NCI-H345 (cell line): ENCODE data around the gene ICAM3.

Experiments
- DNase-seq: peaks from one replicate; lab custom pipeline; 2025; lab: John Stamatoyannopoulos, UW

The ICAM3 gene

GRCh38 chr19:10318807-10319682 lies 20.4 kb downstream of the ICAM3 start:
- no peak for DNase-seq

DNA sequence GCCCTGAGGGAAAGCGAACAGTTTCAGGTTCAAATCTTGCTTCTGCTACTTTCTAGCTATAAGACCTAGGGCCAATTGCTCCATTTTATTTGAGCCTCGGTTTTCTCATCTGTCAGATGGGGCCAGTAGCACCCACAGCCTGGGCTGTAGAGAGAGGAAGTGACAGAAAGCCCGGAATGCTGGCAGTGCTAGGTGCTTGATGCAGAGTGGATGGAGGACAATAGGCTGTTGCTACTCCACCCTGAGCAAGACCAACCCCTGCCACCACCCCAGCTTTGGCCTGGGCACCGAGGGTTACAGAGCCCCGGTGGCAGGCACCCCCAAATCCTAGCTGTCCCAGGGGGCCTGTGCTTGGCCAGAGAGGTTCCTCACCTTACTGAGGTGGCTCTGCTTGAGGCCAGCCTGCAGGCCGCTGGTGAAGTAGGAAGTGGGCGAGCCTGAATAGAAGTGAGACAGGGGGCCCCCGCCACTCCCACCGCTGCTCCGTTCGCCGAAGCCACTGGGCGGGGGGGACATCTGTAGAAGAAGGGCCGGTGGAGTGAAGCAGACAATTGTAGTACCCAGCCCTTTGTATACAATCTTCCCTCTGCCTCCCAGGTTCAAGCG lies 21.5 kb downstream of the ICAM3 start:
- no peak for DNase-seq

GRCh38 chr19:10317045-10317856 lies 22.2 kb downstream of the ICAM3 start:
- DNase-seq, result no peak

DNA sequence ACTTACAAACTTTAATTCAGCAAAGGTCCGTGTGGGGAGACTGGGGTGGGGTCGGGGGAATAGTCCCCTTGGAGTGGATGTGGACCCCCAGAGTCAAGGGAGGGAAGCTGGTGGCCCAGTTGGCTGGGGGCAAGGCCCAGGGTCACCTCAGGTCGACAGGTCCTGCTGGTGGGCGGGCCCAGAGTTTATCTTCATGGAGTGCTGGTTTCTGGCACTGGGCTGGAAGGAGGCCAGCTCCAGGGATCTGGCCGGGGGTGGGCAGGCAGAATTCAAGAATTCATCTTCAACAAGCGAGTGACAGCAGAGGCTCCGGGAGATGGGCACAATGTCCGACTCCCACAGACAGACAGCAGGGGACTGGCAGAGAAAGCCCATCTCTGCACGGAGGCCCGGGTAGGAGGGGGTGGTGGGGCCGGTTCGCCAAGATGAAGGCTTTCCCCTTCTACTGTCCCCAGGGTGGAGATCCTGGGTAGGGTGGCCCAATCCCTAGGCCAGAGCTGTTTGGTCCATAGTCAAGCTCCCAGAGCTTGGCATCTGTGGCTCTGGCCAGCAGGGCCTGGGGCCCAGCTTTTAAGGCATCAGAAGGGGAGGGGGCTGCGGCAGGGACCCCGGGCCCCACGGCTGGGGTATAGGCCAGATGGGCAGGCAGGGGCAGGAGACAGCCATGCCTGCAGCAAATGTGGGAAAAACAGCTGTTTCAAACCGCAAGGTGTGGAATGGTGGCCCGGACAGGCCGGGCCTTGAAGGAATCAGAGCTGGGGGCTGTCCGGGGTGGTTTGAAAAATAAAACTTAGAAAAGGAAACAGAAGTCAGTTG lies 23.0 kb downstream of the ICAM3 start:
- no peak for DNase-seq

- DNase-seq, result peak; percentile 92
Observed at GRCh38 chr19:10315335-10316214, 23.8 kb downstream of the ICAM3 start, which contains the start of gene FDX2. FDX2 (minus strand) TSS chr19:10316015; CDS start chr19:10315996, 19 bp downstream.

GRCh38 chr19:10309423-10309822 lies 30.0 kb downstream of the ICAM3 start, which contains the start of gene ZGLP1:
ZGLP1 (minus strand) TSS chr19:10309815.
- no peak for DNase-seq

- DNase-seq, result no peak
Observed at GRCh38 chr19:10306327-10306726, 33.1 kb downstream of the ICAM3 start.

- DNase-seq, result no peak
Observed at GRCh38 chr19:10305139-10305806, 34.2 kb downstream of the ICAM3 start.

DNA sequence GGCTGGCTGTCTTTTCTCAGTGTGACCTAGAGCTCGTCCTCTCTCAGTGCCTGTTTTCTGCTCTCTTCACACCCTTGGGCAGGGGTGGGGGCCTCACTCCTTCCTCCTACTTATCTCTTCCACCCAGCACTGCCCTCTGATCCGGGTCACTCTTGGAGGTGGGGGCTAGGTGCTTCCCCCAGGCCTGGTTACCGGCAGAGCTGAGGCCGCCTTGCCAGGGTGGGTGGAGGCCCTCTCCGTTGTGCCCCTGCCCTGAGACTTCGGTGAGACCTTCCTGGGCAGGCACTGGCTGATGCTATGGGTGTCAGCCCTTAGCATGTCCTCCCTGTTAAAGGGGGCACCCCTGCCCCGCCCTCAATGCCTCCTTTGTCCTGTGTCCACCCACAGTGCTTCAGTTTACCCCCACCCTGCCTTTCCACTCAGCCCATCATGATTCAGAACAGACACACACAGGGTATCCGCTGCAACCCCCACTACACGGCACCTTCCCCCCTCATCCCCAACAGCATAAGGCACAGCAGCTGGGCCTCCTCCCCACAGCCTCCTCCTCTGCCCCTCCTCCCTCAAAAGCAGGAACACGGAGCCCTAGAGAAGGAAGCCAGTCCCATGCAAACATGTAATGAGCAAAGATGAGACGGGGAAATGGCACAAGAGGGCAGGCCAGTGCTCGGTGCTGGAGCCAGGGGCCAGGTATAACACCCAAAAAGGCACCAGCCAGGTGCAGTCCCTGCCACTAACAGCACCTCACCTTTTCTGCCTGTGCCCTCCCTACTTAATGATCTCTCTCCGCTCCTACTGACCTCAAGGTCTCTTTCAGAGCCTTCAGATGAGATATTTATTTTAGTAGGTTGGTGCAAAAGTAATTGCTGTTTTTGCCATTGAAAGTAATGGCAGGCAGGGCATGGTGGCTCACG lies 39.6 kb downstream of the ICAM3 start:
- no peak for DNase-seq

DNA sequence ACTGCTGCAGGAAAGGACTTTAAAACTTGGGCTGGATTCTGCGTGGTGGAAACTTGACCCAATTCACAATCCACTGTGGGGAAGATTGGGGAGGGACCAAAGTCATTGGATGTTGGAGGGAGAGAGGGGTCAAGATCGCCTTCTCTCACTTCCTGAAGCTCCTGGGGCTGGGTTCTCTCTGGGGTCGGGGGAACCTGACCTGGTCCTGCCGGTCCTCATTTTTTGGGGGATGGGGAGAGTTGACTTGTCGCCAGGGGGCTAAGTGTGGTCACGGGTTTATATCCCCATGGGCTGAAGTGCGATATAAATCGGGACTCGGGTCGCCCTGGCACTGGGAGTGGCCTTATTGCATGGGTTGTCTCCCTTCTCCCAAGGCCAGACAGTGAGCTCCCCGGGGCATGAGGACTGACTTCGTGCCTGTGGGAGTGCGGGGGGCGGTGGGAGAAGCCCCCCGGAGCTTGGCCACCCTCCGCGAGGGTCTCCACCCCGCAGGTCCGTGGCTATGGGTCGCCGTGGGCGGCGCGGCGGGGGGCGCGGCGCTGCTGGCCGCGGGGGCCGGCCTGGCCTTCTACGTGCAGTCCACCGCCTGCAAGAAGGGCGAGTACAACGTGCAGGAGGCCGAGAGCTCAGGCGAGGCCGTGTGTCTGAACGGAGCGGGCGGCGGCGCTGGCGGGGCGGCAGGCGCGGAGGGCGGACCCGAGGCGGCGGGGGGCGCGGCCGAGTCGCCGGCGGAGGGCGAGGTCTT lies 43.4 kb downstream of the ICAM3 start:
- no peak for DNase-seq

GRCh38 chr19:10295305-10295846 lies 44.0 kb downstream of the ICAM3 start:
- DNase-seq, result no peak

- no peak for DNase-seq
Observed at GRCh38 chr19:10294368-10294697, 45.1 kb downstream of the ICAM3 start.

GRCh38 chr19:10293637-10294367 lies 45.6 kb downstream of the ICAM3 start:
- DNase-seq, result no peak

GRCh38 chr19:10292789-10293636 lies 46.4 kb downstream of the ICAM3 start:
- no peak for DNase-seq

- DNase-seq, result peak; percentile 52
Observed at GRCh38 chr19:10292206-10292788, 47.1 kb downstream of the ICAM3 start.
